Ishikawa (cell line): ENCODE measurements around the gene ZNF644.

ENCODE experiments used
- CEBPB ChIP-seq: IDR thresholded peaks from 2 replicates; pipeline ENCODE4 v1.6.1; 2012
- CREB1 ChIP-seq: IDR thresholded peaks from 2 replicates; pipeline ENCODE4 v1.6.1; 2012; ENCODE audit warnings: low read depth
- EGR1 ChIP-seq: IDR thresholded peaks from 2 replicates; pipeline ENCODE4 v1.6.1; 2012
- EP300 ChIP-seq: IDR thresholded peaks from 2 replicates; pipeline ENCODE4 v1.6.1; 2012; ENCODE audit warnings: borderline replicate concordance
- FOXM1 ChIP-seq: IDR thresholded peaks from 2 replicates; pipeline ENCODE4 v1.6.1; 2012; ENCODE audit warnings: low read depth, borderline replicate concordance
- NFIC ChIP-seq: IDR thresholded peaks from 2 replicates; pipeline ENCODE4 v1.6.1; 2012
- RAD21 ChIP-seq: IDR thresholded peaks from 2 replicates; pipeline ENCODE4 v1.6.1; 2012; ENCODE audit warnings: low read depth
- TAF1 ChIP-seq: IDR thresholded peaks from 2 replicates; pipeline ENCODE4 v1.6.1; 2012; ENCODE audit warnings: low read depth, mild to moderate bottlenecking
- TCF12 ChIP-seq: IDR thresholded peaks from 2 replicates; pipeline ENCODE4 v1.6.1; 2012; ENCODE audit warnings: low read depth
- TEAD4 ChIP-seq: IDR thresholded peaks from 2 replicates; pipeline ENCODE4 v1.6.1; 2012
- YY1 ChIP-seq: IDR thresholded peaks from 2 replicates; pipeline ENCODE4 v1.6.1; 2012; ENCODE audit warnings: low read depth
- ZBTB7A ChIP-seq: IDR thresholded peaks from 2 replicates; pipeline ENCODE4 v1.6.1; 2012; ENCODE audit warnings: low read depth
- TF ChIP-seq, protein P1 (sequence below): IDR thresholded peaks from 2 replicates; pipeline ENCODE4 v1.6.1; 2012
- TF ChIP-seq, protein P2 (sequence below): IDR thresholded peaks from 2 replicates; pipeline ENCODE4 v1.6.1; 2012; ENCODE audit warnings: low read depth, mild to moderate bottlenecking
- TF ChIP-seq, protein P3 (sequence below): IDR thresholded peaks from 2 replicates; pipeline ENCODE4 v1.6.1; 2012

The ZNF644 gene

DNA sequence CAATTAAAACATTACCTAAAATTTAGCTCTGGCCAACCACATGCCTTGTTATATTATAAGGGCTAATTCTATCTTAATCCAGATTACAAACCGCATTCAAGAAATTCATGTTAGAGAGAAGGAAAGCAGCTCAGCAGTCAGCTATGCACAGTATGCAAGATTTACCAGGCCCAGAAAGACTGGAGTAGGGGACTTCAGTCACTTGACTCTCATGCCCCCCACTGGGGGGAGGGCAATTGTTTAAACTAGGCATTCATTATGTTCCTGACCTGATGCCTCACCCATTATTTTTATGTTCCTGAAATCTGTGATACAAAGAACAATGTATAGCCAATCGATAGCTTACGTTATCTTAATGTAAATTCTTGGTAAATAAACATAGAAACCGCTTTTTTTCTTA, 96.9 kb downstream of the ZNF644 start:
- TF ChIP-seq FOXM1 (no peak), EP300 (no peak), TEAD4 (no peak), CREB1 (no peak), YY1 (no peak), TAF1 (no peak), ZBTB7A (no peak), EGR1 (no peak), RAD21 (no peak)
- TF ChIP-seq, protein P1, sequence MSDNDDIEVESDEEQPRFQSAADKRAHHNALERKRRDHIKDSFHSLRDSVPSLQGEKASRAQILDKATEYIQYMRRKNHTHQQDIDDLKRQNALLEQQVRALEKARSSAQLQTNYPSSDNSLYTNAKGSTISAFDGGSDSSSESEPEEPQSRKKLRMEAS, result no peak
- TF ChIP-seq, protein P2, sequence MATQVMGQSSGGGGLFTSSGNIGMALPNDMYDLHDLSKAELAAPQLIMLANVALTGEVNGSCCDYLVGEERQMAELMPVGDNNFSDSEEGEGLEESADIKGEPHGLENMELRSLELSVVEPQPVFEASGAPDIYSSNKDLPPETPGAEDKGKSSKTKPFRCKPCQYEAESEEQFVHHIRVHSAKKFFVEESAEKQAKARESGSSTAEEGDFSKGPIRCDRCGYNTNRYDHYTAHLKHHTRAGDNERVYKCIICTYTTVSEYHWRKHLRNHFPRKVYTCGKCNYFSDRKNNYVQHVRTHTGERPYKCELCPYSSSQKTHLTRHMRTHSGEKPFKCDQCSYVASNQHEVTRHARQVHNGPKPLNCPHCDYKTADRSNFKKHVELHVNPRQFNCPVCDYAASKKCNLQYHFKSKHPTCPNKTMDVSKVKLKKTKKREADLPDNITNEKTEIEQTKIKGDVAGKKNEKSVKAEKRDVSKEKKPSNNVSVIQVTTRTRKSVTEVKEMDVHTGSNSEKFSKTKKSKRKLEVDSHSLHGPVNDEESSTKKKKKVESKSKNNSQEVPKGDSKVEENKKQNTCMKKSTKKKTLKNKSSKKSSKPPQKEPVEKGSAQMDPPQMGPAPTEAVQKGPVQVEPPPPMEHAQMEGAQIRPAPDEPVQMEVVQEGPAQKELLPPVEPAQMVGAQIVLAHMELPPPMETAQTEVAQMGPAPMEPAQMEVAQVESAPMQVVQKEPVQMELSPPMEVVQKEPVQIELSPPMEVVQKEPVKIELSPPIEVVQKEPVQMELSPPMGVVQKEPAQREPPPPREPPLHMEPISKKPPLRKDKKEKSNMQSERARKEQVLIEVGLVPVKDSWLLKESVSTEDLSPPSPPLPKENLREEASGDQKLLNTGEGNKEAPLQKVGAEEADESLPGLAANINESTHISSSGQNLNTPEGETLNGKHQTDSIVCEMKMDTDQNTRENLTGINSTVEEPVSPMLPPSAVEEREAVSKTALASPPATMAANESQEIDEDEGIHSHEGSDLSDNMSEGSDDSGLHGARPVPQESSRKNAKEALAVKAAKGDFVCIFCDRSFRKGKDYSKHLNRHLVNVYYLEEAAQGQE, result no peak
- TF ChIP-seq, protein P3, sequence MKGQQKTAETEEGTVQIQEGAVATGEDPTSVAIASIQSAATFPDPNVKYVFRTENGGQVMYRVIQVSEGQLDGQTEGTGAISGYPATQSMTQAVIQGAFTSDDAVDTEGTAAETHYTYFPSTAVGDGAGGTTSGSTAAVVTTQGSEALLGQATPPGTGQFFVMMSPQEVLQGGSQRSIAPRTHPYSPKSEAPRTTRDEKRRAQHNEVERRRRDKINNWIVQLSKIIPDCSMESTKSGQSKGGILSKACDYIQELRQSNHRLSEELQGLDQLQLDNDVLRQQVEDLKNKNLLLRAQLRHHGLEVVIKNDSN, result no peak

DNA sequence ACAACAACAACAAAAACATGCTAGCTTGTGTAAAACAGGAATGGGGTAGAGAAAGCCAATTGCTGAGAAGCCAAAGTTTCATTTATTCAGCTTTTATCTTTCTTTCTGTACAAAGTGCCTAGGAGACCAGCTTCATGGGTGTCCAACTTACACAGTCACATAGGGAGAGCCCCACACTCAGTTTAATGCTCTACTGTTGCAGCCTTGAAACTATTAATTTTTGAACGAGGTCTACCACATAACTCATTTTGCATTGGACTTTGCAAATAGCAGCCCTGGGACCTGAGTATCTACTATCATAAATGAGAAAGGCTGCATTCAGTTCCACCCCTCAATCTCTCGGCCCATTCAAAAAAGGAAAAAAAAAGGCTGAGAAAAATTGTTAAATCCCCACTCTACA, 98.8 kb downstream of the ZNF644 start:
- no peak for TF ChIP-seq CEBPB
- TF ChIP-seq, protein P3, result no peak
- TF ChIP-seq EGR1, result no peak
- no peak for TF ChIP-seq RAD21
- TF ChIP-seq TAF1, result no peak
- TF ChIP-seq TCF12, result no peak
- TF ChIP-seq FOXM1, result no peak
- TF ChIP-seq, protein P1, result no peak
- TF ChIP-seq CREB1, result no peak
- TF ChIP-seq, protein P2, result no peak
- no peak for TF ChIP-seq ZBTB7A
- no peak for TF ChIP-seq EP300
- TF ChIP-seq YY1, result no peak
- no peak for TF ChIP-seq NFIC
- no peak for TF ChIP-seq TEAD4

DNA sequence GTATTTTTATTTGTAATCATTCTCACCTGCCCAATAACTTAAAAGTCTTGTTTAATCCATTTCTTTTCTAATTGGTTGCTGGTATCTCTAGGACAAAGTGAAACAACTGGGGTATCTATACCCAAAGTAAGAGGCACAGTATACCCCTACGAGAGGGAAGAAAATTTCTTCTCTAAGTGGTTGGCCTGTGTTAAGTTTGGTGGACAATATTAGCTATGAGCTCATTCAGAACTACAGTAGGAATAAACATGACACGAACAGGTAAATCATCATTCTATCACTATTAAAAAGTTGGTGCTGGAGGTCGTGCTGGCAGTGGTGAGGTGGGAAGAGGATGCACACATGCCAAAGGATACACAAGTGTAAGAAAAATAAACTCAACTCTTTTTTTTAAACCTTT, 99.6 kb downstream of the ZNF644 start:
- TF ChIP-seq FOXM1 (no peak), TCF12 (no peak), EP300 (no peak), CREB1 (no peak), NFIC (no peak), RAD21 (no peak), YY1 (no peak), CEBPB (no peak)
- TF ChIP-seq, protein P1, result no peak

DNA sequence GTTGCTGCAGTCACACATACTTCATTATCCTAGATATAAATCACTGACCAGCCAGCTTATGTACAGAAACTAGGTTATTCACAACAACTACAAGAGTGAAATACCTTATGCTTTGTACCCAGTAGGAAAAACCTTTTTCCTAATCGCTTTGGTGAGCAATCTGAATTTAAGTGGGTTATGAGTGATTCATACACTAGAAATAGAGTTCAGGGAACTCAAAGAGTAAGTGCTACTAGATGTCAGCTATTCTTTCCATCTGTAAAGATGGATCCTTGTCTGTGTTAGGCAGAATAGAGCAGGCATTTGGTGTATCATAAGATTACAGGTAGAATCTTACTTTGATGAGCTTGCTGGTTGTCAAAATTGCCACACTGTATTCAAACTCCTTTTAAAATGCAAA, 101.9 kb downstream of the ZNF644 start:
- TF ChIP-seq CREB1 (no peak), TEAD4 (no peak), TCF12 (no peak), EGR1 (no peak), EP300 (no peak), YY1 (no peak), NFIC (no peak), RAD21 (no peak), FOXM1 (no peak), TAF1 (no peak), CEBPB (no peak), ZBTB7A (no peak)
- TF ChIP-seq, protein P3, result no peak
- TF ChIP-seq, protein P1, result no peak
- TF ChIP-seq, protein P2, result no peak
